DOHH2 (cell line): ENCODE data around the gene FOXA3.

Experiments
- CTCF ChIP-seq: fragments of 200-600 bp; sonication (generic); IDR thresholded peaks from one replicate; pipeline ENCODE4 v1.5.1; 2014; ENCODE audit warnings: antibody characterized with exemption, mild to moderate bottlenecking, low read depth, low read length; ENCODE audit not compliant: poor library complexity, severe bottlenecking
- EZH2phosphoT487 ChIP-seq: fragments of 200-600 bp; sonication (generic); IDR thresholded peaks from 2 replicates; pipeline ENCODE4 v1.6.1; 2017; ENCODE audit warnings: borderline replicate concordance, mild to moderate bottlenecking, antibody characterized with exemption, low read length, moderate library complexity, mixed read lengths

- TF ChIP-seq CTCF (no peak), EZH2phosphoT487 (no peak)
These were observed 48.5 kb upstream of the FOXA3 start for GRCh38 chr19:45815481-45816216.
